ENCODE measurements around the gene CHRNE. TPM values are rescaled to one million over a fixed set of nuclear protein-coding genes. Genes with fewer than 3 reads are reported as not detected.

The CHRNE gene
- total and polyA plus RNA-seq, 2 of the 13 experiments (the other 11 are each of a cell fraction or from before 2014, with no cell fraction given), result 0.53 to 0.59 TPM

DNA sequence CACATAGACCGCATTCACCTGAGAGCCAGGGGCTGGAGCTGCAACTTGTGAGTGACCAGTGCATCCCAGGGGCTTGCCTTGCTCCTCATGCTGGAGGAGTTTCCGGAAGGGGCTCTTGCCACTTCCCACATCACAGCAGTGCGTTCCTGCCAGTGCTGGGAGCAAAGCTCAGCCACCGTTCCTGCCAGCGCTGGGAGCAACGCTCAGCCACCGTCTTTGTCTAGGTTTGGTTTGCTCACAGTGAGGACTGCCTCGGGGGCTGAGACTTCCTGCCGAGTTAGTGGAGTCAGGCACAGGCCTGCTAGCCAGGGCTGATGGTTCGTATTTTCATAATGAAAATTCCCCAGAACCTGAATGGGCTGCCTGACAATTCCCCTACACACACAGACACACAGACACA lies 5.4 kb upstream of the CHRNE start (continued):
- TF ChIP-seq, protein P1, sequence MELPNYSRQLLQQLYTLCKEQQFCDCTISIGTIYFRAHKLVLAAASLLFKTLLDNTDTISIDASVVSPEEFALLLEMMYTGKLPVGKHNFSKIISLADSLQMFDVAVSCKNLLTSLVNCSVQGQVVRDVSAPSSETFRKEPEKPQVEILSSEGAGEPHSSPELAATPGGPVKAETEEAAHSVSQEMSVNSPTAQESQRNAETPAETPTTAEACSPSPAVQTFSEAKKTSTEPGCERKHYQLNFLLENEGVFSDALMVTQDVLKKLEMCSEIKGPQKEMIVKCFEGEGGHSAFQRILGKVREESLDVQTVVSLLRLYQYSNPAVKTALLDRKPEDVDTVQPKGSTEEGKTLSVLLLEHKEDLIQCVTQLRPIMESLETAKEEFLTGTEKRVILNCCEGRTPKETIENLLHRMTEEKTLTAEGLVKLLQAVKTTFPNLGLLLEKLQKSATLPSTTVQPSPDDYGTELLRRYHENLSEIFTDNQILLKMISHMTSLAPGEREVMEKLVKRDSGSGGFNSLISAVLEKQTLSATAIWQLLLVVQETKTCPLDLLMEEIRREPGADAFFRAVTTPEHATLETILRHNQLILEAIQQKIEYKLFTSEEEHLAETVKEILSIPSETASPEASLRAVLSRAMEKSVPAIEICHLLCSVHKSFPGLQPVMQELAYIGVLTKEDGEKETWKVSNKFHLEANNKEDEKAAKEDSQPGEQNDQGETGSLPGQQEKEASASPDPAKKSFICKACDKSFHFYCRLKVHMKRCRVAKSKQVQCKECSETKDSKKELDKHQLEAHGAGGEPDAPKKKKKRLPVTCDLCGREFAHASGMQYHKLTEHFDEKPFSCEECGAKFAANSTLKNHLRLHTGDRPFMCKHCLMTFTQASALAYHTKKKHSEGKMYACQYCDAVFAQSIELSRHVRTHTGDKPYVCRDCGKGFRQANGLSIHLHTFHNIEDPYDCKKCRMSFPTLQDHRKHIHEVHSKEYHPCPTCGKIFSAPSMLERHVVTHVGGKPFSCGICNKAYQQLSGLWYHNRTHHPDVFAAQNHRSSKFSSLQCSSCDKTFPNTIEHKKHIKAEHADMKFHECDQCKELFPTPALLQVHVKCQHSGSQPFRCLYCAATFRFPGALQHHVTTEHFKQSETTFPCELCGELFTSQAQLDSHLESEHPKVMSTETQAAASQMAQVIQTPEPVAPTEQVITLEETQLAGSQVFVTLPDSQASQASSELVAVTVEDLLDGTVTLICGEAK (IDR thresholded peaks at IDR 0.05), result no peak
- TF ChIP-seq, protein P1 (CRISPR knock-in tag; IDR thresholded peaks at IDR 0.05), result no peak; the same call in 1 of the 2 replicates
- TF ChIP-seq, protein P2, sequence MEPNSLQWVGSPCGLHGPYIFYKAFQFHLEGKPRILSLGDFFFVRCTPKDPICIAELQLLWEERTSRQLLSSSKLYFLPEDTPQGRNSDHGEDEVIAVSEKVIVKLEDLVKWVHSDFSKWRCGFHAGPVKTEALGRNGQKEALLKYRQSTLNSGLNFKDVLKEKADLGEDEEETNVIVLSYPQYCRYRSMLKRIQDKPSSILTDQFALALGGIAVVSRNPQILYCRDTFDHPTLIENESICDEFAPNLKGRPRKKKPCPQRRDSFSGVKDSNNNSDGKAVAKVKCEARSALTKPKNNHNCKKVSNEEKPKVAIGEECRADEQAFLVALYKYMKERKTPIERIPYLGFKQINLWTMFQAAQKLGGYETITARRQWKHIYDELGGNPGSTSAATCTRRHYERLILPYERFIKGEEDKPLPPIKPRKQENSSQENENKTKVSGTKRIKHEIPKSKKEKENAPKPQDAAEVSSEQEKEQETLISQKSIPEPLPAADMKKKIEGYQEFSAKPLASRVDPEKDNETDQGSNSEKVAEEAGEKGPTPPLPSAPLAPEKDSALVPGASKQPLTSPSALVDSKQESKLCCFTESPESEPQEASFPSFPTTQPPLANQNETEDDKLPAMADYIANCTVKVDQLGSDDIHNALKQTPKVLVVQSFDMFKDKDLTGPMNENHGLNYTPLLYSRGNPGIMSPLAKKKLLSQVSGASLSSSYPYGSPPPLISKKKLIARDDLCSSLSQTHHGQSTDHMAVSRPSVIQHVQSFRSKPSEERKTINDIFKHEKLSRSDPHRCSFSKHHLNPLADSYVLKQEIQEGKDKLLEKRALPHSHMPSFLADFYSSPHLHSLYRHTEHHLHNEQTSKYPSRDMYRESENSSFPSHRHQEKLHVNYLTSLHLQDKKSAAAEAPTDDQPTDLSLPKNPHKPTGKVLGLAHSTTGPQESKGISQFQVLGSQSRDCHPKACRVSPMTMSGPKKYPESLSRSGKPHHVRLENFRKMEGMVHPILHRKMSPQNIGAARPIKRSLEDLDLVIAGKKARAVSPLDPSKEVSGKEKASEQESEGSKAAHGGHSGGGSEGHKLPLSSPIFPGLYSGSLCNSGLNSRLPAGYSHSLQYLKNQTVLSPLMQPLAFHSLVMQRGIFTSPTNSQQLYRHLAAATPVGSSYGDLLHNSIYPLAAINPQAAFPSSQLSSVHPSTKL (CRISPR knock-in tag; IDR thresholded peaks at IDR 0.05), result peak; percentile 53; the same call in 1 of the 2 replicates
- no peak for TF ChIP-seq RFX1 (IDR thresholded peaks at IDR 0.05)
- TF ChIP-seq NFIB (CRISPR knock-in tag; IDR thresholded peaks at IDR 0.05; ENCODE audit: borderline replicate concordance), result no peak
- TF ChIP-seq ZBTB21 (CRISPR knock-in tag; IDR thresholded peaks at IDR 0.05), result peak; percentile 52; the same call in 1 of the 2 replicates
- 0 out of 2 replicates have a peak, but pooled peaks have one; percentile 54 for TF ChIP-seq ZNF274 (CRISPR knock-in tag; IDR thresholded peaks at IDR 0.05)
- TF ChIP-seq ZNF720 (CRISPR knock-in tag; IDR thresholded peaks at IDR 0.05), result no peak
- 0 out of 2 replicates have a peak, but pooled peaks have one; percentile 75 for TF ChIP-seq AHR (CRISPR knock-in tag; IDR thresholded peaks at IDR 0.05)
- no peak for TF ChIP-seq ZNF468 (CRISPR knock-in tag; IDR thresholded peaks at IDR 0.05)
- TF ChIP-seq, protein P3, sequence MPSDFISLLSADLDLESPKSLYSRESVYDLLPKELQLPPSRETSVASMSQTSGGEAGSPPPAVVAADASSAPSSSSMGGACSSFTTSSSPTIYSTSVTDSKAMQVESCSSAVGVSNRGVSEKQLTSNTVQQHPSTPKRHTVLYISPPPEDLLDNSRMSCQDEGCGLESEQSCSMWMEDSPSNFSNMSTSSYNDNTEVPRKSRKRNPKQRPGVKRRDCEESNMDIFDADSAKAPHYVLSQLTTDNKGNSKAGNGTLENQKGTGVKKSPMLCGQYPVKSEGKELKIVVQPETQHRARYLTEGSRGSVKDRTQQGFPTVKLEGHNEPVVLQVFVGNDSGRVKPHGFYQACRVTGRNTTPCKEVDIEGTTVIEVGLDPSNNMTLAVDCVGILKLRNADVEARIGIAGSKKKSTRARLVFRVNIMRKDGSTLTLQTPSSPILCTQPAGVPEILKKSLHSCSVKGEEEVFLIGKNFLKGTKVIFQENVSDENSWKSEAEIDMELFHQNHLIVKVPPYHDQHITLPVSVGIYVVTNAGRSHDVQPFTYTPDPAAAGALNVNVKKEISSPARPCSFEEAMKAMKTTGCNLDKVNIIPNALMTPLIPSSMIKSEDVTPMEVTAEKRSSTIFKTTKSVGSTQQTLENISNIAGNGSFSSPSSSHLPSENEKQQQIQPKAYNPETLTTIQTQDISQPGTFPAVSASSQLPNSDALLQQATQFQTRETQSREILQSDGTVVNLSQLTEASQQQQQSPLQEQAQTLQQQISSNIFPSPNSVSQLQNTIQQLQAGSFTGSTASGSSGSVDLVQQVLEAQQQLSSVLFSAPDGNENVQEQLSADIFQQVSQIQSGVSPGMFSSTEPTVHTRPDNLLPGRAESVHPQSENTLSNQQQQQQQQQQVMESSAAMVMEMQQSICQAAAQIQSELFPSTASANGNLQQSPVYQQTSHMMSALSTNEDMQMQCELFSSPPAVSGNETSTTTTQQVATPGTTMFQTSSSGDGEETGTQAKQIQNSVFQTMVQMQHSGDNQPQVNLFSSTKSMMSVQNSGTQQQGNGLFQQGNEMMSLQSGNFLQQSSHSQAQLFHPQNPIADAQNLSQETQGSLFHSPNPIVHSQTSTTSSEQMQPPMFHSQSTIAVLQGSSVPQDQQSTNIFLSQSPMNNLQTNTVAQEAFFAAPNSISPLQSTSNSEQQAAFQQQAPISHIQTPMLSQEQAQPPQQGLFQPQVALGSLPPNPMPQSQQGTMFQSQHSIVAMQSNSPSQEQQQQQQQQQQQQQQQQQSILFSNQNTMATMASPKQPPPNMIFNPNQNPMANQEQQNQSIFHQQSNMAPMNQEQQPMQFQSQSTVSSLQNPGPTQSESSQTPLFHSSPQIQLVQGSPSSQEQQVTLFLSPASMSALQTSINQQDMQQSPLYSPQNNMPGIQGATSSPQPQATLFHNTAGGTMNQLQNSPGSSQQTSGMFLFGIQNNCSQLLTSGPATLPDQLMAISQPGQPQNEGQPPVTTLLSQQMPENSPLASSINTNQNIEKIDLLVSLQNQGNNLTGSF (CRISPR knock-in tag; IDR thresholded peaks at IDR 0.05), result no peak
- TF ChIP-seq DPF2 (CRISPR knock-in tag; IDR thresholded peaks at IDR 0.05; ENCODE audit: borderline replicate concordance, low read depth), result no peak
